DND-41 (cell line): Measurements from ENCODE around the gene ANXA2.

Experiments used
- ATAC-seq: fragments of 200-7000 bp; cut with Tn5 transposase; 3 replicates; pipeline ENCODE4 v1.9.1; 2021; ENCODE audit warnings: low read depth; ENCODE audit not compliant: insufficient read depth
- DNase-seq: peaks from one replicate; pipeline ENCODE4 v3.0.0-alpha.2; 2020
- H2AFZ ChIP-seq: 2 replicates; pipeline ENCODE4 v1.6.0; 2012; ENCODE audit warnings: low read depth, low read length
- H3K27ac ChIP-seq: 2 replicates; pipeline ENCODE4 v1.5.1; 2012; ENCODE audit warnings: low read length, inconsistent platforms
- H3K27me3 ChIP-seq: fragments of 200-600 bp; sonication (generic); 2 replicates; pipeline ENCODE4 v1.6.0; 2012; ENCODE audit warnings: low read length, mild to moderate bottlenecking, inconsistent platforms; ENCODE audit not compliant: insufficient read depth, poor library complexity
- H3K36me3 ChIP-seq: 2 replicates; pipeline ENCODE4 v1.5.1; 2012; ENCODE audit warnings: low read length, inconsistent platforms; ENCODE audit not compliant: insufficient read depth
- H3K4me1 ChIP-seq: 2 replicates; pipeline ENCODE4 v1.5.1; 2012; ENCODE audit warnings: mild to moderate bottlenecking, low read length; ENCODE audit not compliant: insufficient read depth
- H3K4me2 ChIP-seq: 2 replicates; pipeline ENCODE4 v1.6.0; 2012; ENCODE audit warnings: mild to moderate bottlenecking, moderate library complexity, low read length, inconsistent platforms; ENCODE audit not compliant: insufficient read depth
- H3K4me3 ChIP-seq, 2 experiments: fragments of 200-600 bp in 1 of 2; shearing (Covaris generic) in 1 of 2; 2 replicates each; pipeline ENCODE4 v1.5.1; 2012 to 2016; ENCODE audit warnings: inconsistent platforms in 2 of 2, low read length in 2 of 2, mild to moderate bottlenecking in 2 of 2, low read depth in 1 of 2, moderate library complexity in 1 of 2
- H3K79me2 ChIP-seq: 2 replicates; pipeline ENCODE4 v1.6.0; 2012; ENCODE audit warnings: low read length, inconsistent platforms; ENCODE audit not compliant: insufficient read depth
- H3K9ac ChIP-seq: 2 replicates; pipeline ENCODE4 v1.6.0; 2012; ENCODE audit warnings: low read depth, mild to moderate bottlenecking, inconsistent platforms, low read length, moderate library complexity
- H3K9me3 ChIP-seq: 2 replicates; pipeline ENCODE4 v1.5.1; 2012; ENCODE audit warnings: low read length, moderate library complexity, mild to moderate bottlenecking, inconsistent platforms; ENCODE audit not compliant: insufficient read depth, severe bottlenecking
- H4K20me1 ChIP-seq: 2 replicates; pipeline ENCODE4 v1.6.0; 2012; ENCODE audit warnings: low read length; ENCODE audit not compliant: insufficient read depth
- CTCF ChIP-seq: IDR thresholded peaks from 2 replicates; pipeline ENCODE4 v1.5.1; 2012; ENCODE audit warnings: borderline replicate concordance, low read length, moderate library complexity, mild to moderate bottlenecking; ENCODE audit not compliant: poor library complexity, severe bottlenecking; ENCODE audit errors: extremely low read depth
- EZH2 ChIP-seq: IDR thresholded peaks from 3 replicates; pipeline ENCODE4 v1.6.1; 2012; ENCODE audit warnings: borderline replicate concordance, low read depth, mild to moderate bottlenecking, moderate library complexity, low read length, inconsistent platforms; ENCODE audit not compliant: severe bottlenecking

Gene ANXA2

GRCh38 chr15:60315878-60316277 lies 81.9 kb downstream of the ANXA2 start:
- H3K4me2 ChIP-seq = no peak overlapping the region
- no peak overlapping the region for H3K4me3 ChIP-seq
- ATAC-seq (no peak), DNase-seq (no peak)
- H2AFZ ChIP-seq = no peak overlapping the region
- TF ChIP-seq CTCF (no peak), EZH2 (no peak)
- H3K4me1 ChIP-seq = no peaks in the 10 kb centered on the region
- no peak overlapping the region for H3K9ac ChIP-seq
- H3K79me2 ChIP-seq = no peaks in the 10 kb centered on the region
- H4K20me1 ChIP-seq = no peaks in the 10 kb centered on the region
- no peaks in the 10 kb centered on the region for H3K9me3 ChIP-seq
- H3K27ac ChIP-seq = no peak overlapping the region
- no peaks in the 10 kb centered on the region for H3K36me3 ChIP-seq
- H3K27me3 ChIP-seq = peaks cover 12% of the 10 kb centered on the region

- Histone ChIP-seq H3K4me1 (no peaks in the 10 kb centered on the region), H3K27ac (no peak overlapping the region), H4K20me1 (no peaks in the 10 kb centered on the region), H3K79me2 (no peaks in the 10 kb centered on the region), H3K4me2 (no peak overlapping the region), H3K9me3 (no peaks in the 10 kb centered on the region), H2AFZ (no peak overlapping the region), H3K4me3 (no peak overlapping the region), H3K27me3 (peaks cover 12% of the 10 kb centered on the region), H3K36me3 (no peaks in the 10 kb centered on the region), H3K9ac (no peak overlapping the region)
- ATAC-seq (no peak), DNase-seq (no peak)
- TF ChIP-seq CTCF (no peak), EZH2 (no peak)
These were observed 83.9 kb downstream of the ANXA2 start for GRCh38 chr15:60313906-60314305.

GRCh38 chr15:60307034-60307433 lies 90.8 kb downstream of the ANXA2 start:
- no peaks in the 10 kb centered on the region for H3K36me3 ChIP-seq
- ATAC-seq (no peak), DNase-seq (no peak)
- no peak for TF ChIP-seq EZH2
- TF ChIP-seq CTCF = no peak
- no peak overlapping the region for H3K4me3 ChIP-seq
- no peaks in the 10 kb centered on the region for H4K20me1 ChIP-seq
- no peak overlapping the region for H3K27ac ChIP-seq
- H2AFZ ChIP-seq = no peak overlapping the region
- H3K9ac ChIP-seq = no peak overlapping the region
- H3K79me2 ChIP-seq = no peaks in the 10 kb centered on the region
- no peaks in the 10 kb centered on the region for H3K27me3 ChIP-seq
- no peaks in the 10 kb centered on the region for H3K4me1 ChIP-seq
- no peaks in the 10 kb centered on the region for H3K9me3 ChIP-seq
- no peak overlapping the region for H3K4me2 ChIP-seq

- Histone ChIP-seq H3K36me3 (no peaks in the 10 kb centered on the region), H4K20me1 (no peaks in the 10 kb centered on the region), H3K4me3 (no peak overlapping the region), H3K4me2 (no peak overlapping the region), H3K79me2 (no peaks in the 10 kb centered on the region), H3K4me1 (no peaks in the 10 kb centered on the region), H3K27me3 (no peaks in the 10 kb centered on the region), H3K9me3 (no peaks in the 10 kb centered on the region), H3K27ac (no peak overlapping the region), H2AFZ (no peak overlapping the region), H3K9ac (no peak overlapping the region)
- ATAC-seq (no peak), DNase-seq (no peak)
- TF ChIP-seq CTCF (no peak), EZH2 (no peak)
These were observed 96.8 kb downstream of the ANXA2 start for GRCh38 chr15:60301024-60301423.
